ENCODE results near the gene CDH4. TPM values are rescaled to one million over a fixed set of nuclear protein-coding genes. Genes with fewer than 3 reads are reported as not detected.

CDH4 gene
- total and polyA plus RNA-seq, 2 of the 8 experiments (the other 6 are each of a cell fraction or from before 2014, with no cell fraction given), result 4.3 to 7.9 TPM

DNA sequence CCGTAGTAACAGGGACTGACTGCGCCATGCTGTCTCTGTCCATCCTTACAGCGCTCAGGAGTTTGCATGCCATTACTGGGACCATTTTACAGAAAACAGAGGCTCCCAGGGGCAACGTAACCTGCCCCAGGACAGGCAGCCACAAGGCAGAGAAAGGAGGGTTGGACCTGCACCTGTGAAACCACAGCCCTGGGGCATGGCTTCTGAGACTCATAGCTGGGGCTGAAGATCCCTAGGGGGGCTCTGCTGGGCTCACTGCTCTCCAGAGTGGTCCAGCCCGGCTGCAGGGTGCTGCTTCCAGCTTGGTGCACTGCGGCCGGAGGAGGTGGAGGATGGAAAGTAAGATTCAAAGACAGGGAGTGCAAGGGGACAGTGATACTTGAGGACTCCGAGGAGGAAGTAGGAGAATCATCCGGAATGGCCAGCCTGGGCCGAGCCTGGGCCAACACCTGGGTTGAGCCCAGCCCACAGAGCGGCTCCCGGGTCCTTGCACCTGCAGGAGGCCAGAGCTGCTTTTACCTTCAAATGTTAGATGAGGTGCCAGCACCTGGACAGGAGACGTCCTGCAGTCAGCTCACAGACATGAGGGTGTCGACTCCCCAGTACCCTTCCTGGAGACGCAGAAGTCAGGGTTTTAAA is 183.2 kb downstream of the CDH4 start (continued):
- TF ChIP-seq, protein P1, sequence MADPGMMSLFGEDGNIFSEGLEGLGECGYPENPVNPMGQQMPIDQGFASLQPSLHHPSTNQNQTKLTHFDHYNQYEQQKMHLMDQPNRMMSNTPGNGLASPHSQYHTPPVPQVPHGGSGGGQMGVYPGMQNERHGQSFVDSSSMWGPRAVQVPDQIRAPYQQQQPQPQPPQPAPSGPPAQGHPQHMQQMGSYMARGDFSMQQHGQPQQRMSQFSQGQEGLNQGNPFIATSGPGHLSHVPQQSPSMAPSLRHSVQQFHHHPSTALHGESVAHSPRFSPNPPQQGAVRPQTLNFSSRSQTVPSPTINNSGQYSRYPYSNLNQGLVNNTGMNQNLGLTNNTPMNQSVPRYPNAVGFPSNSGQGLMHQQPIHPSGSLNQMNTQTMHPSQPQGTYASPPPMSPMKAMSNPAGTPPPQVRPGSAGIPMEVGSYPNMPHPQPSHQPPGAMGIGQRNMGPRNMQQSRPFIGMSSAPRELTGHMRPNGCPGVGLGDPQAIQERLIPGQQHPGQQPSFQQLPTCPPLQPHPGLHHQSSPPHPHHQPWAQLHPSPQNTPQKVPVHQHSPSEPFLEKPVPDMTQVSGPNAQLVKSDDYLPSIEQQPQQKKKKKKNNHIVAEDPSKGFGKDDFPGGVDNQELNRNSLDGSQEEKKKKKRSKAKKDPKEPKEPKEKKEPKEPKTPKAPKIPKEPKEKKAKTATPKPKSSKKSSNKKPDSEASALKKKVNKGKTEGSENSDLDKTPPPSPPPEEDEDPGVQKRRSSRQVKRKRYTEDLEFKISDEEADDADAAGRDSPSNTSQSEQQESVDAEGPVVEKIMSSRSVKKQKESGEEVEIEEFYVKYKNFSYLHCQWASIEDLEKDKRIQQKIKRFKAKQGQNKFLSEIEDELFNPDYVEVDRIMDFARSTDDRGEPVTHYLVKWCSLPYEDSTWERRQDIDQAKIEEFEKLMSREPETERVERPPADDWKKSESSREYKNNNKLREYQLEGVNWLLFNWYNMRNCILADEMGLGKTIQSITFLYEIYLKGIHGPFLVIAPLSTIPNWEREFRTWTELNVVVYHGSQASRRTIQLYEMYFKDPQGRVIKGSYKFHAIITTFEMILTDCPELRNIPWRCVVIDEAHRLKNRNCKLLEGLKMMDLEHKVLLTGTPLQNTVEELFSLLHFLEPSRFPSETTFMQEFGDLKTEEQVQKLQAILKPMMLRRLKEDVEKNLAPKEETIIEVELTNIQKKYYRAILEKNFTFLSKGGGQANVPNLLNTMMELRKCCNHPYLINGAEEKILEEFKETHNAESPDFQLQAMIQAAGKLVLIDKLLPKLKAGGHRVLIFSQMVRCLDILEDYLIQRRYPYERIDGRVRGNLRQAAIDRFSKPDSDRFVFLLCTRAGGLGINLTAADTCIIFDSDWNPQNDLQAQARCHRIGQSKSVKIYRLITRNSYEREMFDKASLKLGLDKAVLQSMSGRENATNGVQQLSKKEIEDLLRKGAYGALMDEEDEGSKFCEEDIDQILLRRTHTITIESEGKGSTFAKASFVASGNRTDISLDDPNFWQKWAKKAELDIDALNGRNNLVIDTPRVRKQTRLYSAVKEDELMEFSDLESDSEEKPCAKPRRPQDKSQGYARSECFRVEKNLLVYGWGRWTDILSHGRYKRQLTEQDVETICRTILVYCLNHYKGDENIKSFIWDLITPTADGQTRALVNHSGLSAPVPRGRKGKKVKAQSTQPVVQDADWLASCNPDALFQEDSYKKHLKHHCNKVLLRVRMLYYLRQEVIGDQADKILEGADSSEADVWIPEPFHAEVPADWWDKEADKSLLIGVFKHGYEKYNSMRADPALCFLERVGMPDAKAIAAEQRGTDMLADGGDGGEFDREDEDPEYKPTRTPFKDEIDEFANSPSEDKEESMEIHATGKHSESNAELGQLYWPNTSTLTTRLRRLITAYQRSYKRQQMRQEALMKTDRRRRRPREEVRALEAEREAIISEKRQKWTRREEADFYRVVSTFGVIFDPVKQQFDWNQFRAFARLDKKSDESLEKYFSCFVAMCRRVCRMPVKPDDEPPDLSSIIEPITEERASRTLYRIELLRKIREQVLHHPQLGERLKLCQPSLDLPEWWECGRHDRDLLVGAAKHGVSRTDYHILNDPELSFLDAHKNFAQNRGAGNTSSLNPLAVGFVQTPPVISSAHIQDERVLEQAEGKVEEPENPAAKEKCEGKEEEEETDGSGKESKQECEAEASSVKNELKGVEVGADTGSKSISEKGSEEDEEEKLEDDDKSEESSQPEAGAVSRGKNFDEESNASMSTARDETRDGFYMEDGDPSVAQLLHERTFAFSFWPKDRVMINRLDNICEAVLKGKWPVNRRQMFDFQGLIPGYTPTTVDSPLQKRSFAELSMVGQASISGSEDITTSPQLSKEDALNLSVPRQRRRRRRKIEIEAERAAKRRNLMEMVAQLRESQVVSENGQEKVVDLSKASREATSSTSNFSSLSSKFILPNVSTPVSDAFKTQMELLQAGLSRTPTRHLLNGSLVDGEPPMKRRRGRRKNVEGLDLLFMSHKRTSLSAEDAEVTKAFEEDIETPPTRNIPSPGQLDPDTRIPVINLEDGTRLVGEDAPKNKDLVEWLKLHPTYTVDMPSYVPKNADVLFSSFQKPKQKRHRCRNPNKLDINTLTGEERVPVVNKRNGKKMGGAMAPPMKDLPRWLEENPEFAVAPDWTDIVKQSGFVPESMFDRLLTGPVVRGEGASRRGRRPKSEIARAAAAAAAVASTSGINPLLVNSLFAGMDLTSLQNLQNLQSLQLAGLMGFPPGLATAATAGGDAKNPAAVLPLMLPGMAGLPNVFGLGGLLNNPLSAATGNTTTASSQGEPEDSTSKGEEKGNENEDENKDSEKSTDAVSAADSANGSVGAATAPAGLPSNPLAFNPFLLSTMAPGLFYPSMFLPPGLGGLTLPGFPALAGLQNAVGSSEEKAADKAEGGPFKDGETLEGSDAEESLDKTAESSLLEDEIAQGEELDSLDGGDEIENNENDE (IDR thresholded peaks at IDR 0.05; ENCODE audit: insufficient replicate concordance, low read length), result no peak
- no peak for TF ChIP-seq ZNF274 (IDR thresholded peaks at IDR 0.05; ENCODE audit: borderline replicate concordance, extremely low read depth, low read length)
- TF ChIP-seq TEAD4 (IDR thresholded peaks at IDR 0.05; ENCODE audit: low read depth, low read length), result no peak
- no peak for TF ChIP-seq EP300 (IDR thresholded peaks at IDR 0.05; ENCODE audit: borderline replicate concordance in 1 of 2, low read depth in 2 of 2, low read length in 2 of 2)

Data from H1 (cell line).